Activated CD4-positive, alpha-beta memory T cell treated with anti-CD3 and anti-CD28 coated beads for 36 hours (primary cell): ENCODE data around the gene ZNF407. TPM values are rescaled to one million over a fixed set of nuclear protein-coding genes. Genes with fewer than 3 reads are reported as not detected.

ENCODE experiments used
- total RNA-seq, 2 experiments: library from RNA; stranded (reverse); gene quantifications; one replicate each; pipeline ENCODE4 v1.2.3, GENCODE V29; 2021

The ZNF407 gene
- total RNA-seq, 2 experiments from 2014 or later, result 10.0 to 10.5 TPM

Other genes starting within 250 kb of the ZNF407 start
- gene DIPK1C, start 140.6 kb upstream of the ZNF407 start, total RNA-seq, result not detected
- 100 to 1,000 TPM; 144 to 147 TPM for gene CNDP2, start 101.5 kb upstream of the ZNF407 start, total RNA-seq
- gene CNDP1, start 63.4 kb upstream of the ZNF407 start, total RNA-seq, result not detected